Spleen (tissue), 7 donors: ENCODE data around the gene HS6ST2.

Experiments used
- POLR2AphosphoS5 ChIP-seq, 3 donors: sonication (generic); formaldehyde crosslinking; IDR thresholded peaks; one replicate each; pipeline ENCODE4 v1.5.1; 2017; ENCODE audit warnings: antibody characterized with exemption in 3 of 3
- TF ChIP-seq, protein P1 (sequence below), 11 experiments: fragments of 200-600 bp in 7 of 11; fragments of 450-650 bp in 4 of 11; sonication (generic) in 4 of 11; IDR thresholded peaks in 8 of 11; conservative IDR thresholded peaks in 3 of 11; 1 replicate in 7 of 11; 2 replicates in 4 of 11; pipeline versions ENCODE4 v1.4.0 to v1.8.0; 2016 to 2021; ENCODE audit warnings: antibody characterized with exemption in 11 of 11, inconsistent platforms in 4 of 11, mild to moderate bottlenecking in 1 of 11
- donor health status: DM: no; HTN: no; CAD: no; lungs with moderate emphysema.
- donor health status: DM: no; HTN: no; CAD: no.
- donor health status: DM: no; HTN: no; CAD: no.

DNA sequence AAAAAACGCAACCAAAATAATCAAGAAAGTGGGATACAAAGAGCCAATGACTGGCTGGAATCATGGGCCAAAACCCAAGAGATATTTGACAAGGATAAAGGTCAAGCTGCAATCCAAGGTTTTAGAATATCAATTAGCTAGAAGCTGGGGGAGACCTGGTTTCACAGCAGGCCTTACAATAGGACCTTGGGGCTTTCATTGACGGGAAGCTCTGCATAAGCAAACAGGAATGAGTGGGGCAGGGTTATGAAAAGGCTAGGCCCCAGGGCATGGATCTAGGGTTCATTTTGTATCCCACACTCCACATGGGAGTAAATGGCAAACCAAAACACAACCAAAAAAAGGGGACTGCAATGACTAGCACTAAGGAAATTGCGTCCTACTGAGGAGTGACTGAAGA, 215.3 kb downstream of the HS6ST2 start:
- TF ChIP-seq, protein P1, sequence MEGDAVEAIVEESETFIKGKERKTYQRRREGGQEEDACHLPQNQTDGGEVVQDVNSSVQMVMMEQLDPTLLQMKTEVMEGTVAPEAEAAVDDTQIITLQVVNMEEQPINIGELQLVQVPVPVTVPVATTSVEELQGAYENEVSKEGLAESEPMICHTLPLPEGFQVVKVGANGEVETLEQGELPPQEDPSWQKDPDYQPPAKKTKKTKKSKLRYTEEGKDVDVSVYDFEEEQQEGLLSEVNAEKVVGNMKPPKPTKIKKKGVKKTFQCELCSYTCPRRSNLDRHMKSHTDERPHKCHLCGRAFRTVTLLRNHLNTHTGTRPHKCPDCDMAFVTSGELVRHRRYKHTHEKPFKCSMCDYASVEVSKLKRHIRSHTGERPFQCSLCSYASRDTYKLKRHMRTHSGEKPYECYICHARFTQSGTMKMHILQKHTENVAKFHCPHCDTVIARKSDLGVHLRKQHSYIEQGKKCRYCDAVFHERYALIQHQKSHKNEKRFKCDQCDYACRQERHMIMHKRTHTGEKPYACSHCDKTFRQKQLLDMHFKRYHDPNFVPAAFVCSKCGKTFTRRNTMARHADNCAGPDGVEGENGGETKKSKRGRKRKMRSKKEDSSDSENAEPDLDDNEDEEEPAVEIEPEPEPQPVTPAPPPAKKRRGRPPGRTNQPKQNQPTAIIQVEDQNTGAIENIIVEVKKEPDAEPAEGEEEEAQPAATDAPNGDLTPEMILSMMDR (IDR thresholded peaks at IDR 0.05 in 8 of 11, conservative IDR thresholded peaks at IDR 0.05 in 3 of 11): no peak
- TF ChIP-seq POLR2AphosphoS5 (IDR thresholded peaks at IDR 0.05): no peak
